Lower leg skin (tissue), 4 donors: ENCODE measurements around the gene PLA2G2D. TPM values are rescaled to one million over a fixed set of nuclear protein-coding genes. Genes with fewer than 3 reads are reported as not detected.
A peak's percentile ranks its signal among the peaks of the same experiment; 100 is the strongest.

Experiments used
- DNase-seq, 2 donors: peaks; one replicate each; pipeline ENCODE4 v3.0.0-alpha.2; 2019; ENCODE audit warnings: low spot score in 2 of 2
- H3K4me3 ChIP-seq: fragments of 200-600 bp; sonication (generic); 2 replicates; pipeline ENCODE4 v1.5.1; 2017; ENCODE audit warnings: mild to moderate bottlenecking, low read depth; ENCODE audit not compliant: poor library complexity, severe bottlenecking
- POLR2A ChIP-seq, 2 donors: fragments of 450-650 bp; IDR thresholded peaks; one replicate each; pipeline ENCODE4 v1.6.1; 2016 to 2017; ENCODE audit warnings: antibody characterized with exemption in 2 of 2, mild to moderate bottlenecking in 1 of 2, moderate library complexity in 1 of 2
- WGBS, 2 donors: methylation state at CpG; one replicate each; pipeline ENCODE4 v1.1.5; 2018; 5-methylcytosine and 5-hydroxymethylcytosine counted together
- intact Hi-C: fragments of 100-400 bp; cut with DNase I; formaldehyde crosslinking; loops from one replicate; pipeline ENCODE4 v1.15.0; 2023; ENCODE audit warnings: low total_unique reads
- total RNA-seq, 4 donors: library from RNA; depleted of rRNA; stranded (reverse); fragments of >200 nt; gene quantifications; one replicate each; pipeline ENCODE4 v1.1.0, GENCODE V29; 2016
- TF ChIP-seq, protein P1 (sequence below), 3 donors: fragments of 450-650 bp; IDR thresholded peaks; one replicate each; pipeline ENCODE4 v1.5.1; 2016; ENCODE audit warnings: antibody characterized with exemption in 3 of 3, mild to moderate bottlenecking in 3 of 3, moderate library complexity in 2 of 3

Gene PLA2G2D
- total RNA-seq, 4 donors from 2014 or later: not detected

DNA sequence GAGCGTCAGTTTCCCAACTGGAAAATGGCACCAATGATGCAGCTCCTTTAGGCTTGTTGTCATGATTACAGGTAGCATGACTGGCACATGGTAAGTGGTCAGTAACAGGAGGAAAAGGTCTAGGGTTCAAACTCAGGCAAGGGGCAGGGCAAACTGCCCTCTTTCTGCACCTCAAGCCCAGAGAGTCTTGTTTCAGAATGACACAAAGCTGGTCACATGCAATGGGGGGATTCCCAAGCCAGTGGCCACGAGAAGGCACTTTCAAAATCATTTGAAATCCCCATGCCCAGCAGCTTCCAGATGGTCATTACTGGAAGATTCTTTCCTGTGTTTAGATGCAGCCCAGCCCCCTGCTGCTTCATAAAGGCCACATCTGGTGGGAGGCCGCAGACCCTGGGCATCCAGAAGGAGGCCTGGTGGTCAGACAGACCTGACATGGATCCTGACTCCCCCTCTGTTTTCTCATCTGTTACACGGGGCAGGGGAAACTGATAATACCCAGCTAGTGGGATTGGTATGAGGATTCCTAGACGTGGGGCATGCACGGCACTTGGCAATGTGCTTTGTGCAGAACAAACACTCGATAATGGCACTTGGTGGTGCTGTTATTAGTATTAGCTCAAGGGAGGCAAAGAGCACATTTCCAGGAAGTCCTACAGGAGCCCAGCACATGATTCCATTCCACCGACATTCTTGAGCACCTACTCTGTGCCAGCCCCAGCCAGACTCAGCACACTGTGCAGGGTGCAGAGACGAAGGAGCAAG is 6.9 kb upstream of the PLA2G2D start:
- WGBS, 2 donors: 79 to 82% methylated on average over 9 of the region's 9 CpGs
- DNase-seq: peak in 1 of 2 donors; percentile 54
- intact Hi-C loops: no loop called here
- TF ChIP-seq POLR2A (IDR thresholded peaks at IDR 0.05): no peak
- TF ChIP-seq, protein P1, sequence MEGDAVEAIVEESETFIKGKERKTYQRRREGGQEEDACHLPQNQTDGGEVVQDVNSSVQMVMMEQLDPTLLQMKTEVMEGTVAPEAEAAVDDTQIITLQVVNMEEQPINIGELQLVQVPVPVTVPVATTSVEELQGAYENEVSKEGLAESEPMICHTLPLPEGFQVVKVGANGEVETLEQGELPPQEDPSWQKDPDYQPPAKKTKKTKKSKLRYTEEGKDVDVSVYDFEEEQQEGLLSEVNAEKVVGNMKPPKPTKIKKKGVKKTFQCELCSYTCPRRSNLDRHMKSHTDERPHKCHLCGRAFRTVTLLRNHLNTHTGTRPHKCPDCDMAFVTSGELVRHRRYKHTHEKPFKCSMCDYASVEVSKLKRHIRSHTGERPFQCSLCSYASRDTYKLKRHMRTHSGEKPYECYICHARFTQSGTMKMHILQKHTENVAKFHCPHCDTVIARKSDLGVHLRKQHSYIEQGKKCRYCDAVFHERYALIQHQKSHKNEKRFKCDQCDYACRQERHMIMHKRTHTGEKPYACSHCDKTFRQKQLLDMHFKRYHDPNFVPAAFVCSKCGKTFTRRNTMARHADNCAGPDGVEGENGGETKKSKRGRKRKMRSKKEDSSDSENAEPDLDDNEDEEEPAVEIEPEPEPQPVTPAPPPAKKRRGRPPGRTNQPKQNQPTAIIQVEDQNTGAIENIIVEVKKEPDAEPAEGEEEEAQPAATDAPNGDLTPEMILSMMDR (IDR thresholded peaks at IDR 0.05): no peak
- no peak overlapping the region for H3K4me3 ChIP-seq

DNA sequence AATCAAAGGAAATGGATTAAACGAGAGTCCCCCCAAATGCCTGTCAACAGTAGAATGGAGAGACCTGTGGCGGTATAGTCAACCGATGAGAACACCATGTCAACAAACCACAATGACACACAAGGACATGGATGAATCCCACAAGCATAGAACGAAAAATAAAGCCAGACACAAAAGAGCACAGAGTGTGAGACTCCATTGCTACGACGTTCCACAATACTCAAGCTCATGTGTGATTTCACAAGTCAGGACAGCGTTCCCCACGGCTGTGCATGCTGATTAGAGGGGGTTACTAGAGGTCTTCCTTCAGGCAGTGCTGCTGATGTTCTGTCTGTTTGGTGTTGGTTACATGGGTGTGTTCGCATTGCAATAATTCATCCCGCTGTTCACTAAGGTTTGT is 5.8 kb upstream of the PLA2G2D start:
- peak; percentile 62 to 74 for DNase-seq
- WGBS, 2 donors: 51 to 53% methylated on average over 10 of the region's 10 CpGs
- H3K4me3 ChIP-seq: no peak overlapping the region
- TF ChIP-seq, protein P1 (IDR thresholded peaks at IDR 0.05): no peak
- TF ChIP-seq POLR2A (IDR thresholded peaks at IDR 0.05): no peak
- intact Hi-C loops: no loop called here

- 29 to 31% methylated on average over 7 of the region's 7 CpGs for WGBS, 2 donors
- intact Hi-C loops: no loop called here
- no peak overlapping the region for H3K4me3 ChIP-seq
- peak; percentile 85 to 86 for DNase-seq
- no peak for TF ChIP-seq POLR2A (IDR thresholded peaks at IDR 0.05)
- TF ChIP-seq, protein P1 (IDR thresholded peaks at IDR 0.05): no peak
These were observed 5.2 kb upstream of the PLA2G2D start for GRCh38 chr1:20124456-20125057.

DNA sequence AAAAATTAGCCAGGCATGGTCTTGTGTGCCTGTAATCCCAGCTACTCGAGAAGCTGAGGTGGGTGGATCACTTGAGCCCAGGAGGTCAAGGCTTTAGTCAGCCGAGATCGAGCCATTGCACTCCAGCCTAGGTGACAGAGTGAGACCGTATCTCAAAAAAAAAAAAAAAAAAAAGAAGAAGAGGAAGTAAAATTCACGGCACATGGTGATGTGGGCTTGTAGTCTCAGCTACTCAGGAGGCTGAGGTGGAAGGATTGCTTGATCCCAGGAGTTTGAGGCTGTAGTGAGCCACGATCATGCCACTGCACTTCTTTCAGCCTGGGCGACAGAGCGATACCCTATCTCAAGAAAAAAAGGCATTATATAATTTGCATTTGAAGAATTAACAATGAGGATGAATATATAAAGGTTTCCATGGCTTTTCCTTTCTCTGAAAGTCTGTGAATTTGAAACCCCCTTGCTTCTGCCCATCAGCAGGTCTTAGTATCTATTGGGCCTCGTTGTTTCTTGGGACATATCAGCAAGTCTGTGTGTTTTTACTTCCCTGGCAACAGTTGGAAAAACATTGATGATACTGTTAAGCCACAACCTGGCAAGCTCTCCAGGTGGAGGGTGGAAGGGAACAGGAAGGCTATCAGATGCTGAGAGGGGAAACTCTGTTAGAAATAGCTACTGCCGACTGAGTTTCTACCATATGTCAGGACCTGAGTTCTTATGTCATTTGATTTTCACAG is 4.6 kb upstream of the PLA2G2D start:
- TF ChIP-seq, protein P1 (IDR thresholded peaks at IDR 0.05): no peak
- TF ChIP-seq POLR2A (IDR thresholded peaks at IDR 0.05): no peak
- WGBS, 2 donors: 62 to 65% methylated on average over 10 of the region's 10 CpGs
- intact Hi-C loops: no loop called here
- no peak overlapping the region for H3K4me3 ChIP-seq
- no peak for DNase-seq

DNA sequence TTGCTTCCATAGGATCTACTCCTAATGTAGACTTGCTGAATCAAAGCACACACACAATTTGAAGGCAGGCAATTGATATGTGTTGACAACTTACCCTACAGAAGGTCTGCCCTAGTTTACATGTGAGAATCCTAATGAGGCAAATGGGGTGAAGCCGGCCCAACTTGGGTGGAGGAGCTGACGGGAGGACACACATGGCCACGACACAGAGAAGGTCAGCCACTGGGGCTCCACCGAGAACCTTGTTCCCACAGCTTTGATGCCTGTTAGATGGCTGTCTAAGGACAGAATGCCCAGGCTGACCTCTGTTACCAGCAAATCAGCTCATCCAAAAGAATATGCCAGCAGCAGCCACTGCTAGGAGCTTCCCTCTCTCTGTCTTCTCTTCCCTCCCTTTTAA is 1.5 kb upstream of the PLA2G2D start:
- no peak overlapping the region for H3K4me3 ChIP-seq
- 82 to 94% methylated on average over 4 of the region's 4 CpGs for WGBS, 2 donors
- intact Hi-C loops: no loop called here
- no peak for DNase-seq
- no peak for TF ChIP-seq POLR2A (IDR thresholded peaks at IDR 0.05)
- TF ChIP-seq, protein P1 (IDR thresholded peaks at IDR 0.05): no peak
